ENCODE results near the gene EEA1. TPM values are rescaled to one million over a fixed set of nuclear protein-coding genes. Genes with fewer than 3 reads are reported as not detected.

EEA1 gene
- total RNA-seq, 1 donor from 2014 or later, result 19.6 TPM

- no peak overlapping the region for H3K4me3 Mint-ChIP-seq (ENCODE audit: low read depth)
- H3K9me3 Mint-ChIP-seq (ENCODE audit: low read depth), result peaks cover 8% of the 10 kb centered on the region
- no peak for DNase-seq (ENCODE audit: low spot score, unreplicated experiment)
- peaks cover 16% of the 10 kb centered on the region for H3K36me3 Mint-ChIP-seq (ENCODE audit: insufficient read depth)
- no peaks in the 10 kb centered on the region for H3K27me3 Mint-ChIP-seq
- H3K27ac Mint-ChIP-seq, result no peak overlapping the region
- no peaks in the 10 kb centered on the region for H3K4me1 Mint-ChIP-seq (ENCODE audit: low read depth)
- TF ChIP-seq CTCF (IDR thresholded peaks at IDR 0.05; ENCODE audit: unreplicated experiment), result no peak
These were observed 74.8 kb downstream of the EEA1 start for GRCh38 chr12:92854344-92854743.

- no peaks in the 10 kb centered on the region for H3K27me3 Mint-ChIP-seq
- no peak overlapping the region for H3K4me3 Mint-ChIP-seq (ENCODE audit: low read depth)
- H3K9me3 Mint-ChIP-seq (ENCODE audit: low read depth), result no peaks in the 10 kb centered on the region
- peaks cover 4% of the 10 kb centered on the region for H3K4me1 Mint-ChIP-seq (ENCODE audit: low read depth)
- H3K36me3 Mint-ChIP-seq (ENCODE audit: insufficient read depth), result peaks cover 1% of the 10 kb centered on the region
- no peak overlapping the region for H3K27ac Mint-ChIP-seq
- DNase-seq (ENCODE audit: low spot score, unreplicated experiment), result no peak
- no peak for TF ChIP-seq CTCF (IDR thresholded peaks at IDR 0.05; ENCODE audit: unreplicated experiment)
These were observed 80.4 kb downstream of the EEA1 start for GRCh38 chr12:92848740-92849139.

- Mint-ChIP-seq H3K4me3 (ENCODE audit: low read depth) (no peak overlapping the region), H3K9me3 (ENCODE audit: low read depth) (no peaks in the 10 kb centered on the region), H3K27ac (no peak overlapping the region), H3K36me3 (ENCODE audit: insufficient read depth) (peaks cover 1% of the 10 kb centered on the region), H3K27me3 (no peaks in the 10 kb centered on the region), H3K4me1 (ENCODE audit: low read depth) (peaks cover 4% of the 10 kb centered on the region)
- TF ChIP-seq CTCF (IDR thresholded peaks at IDR 0.05; ENCODE audit: unreplicated experiment), result no peak
- no peak for DNase-seq (ENCODE audit: low spot score, unreplicated experiment)
These were observed 81.7 kb downstream of the EEA1 start for GRCh38 chr12:92847368-92847767.

GRCh38 chr12:92845329-92845728, 83.8 kb downstream of the EEA1 start:
- Mint-ChIP-seq H3K4me3 (ENCODE audit: low read depth) (no peak overlapping the region), H3K4me1 (ENCODE audit: low read depth) (peaks cover 4% of the 10 kb centered on the region)

GRCh38 chr12:92844151-92844763, 84.8 kb downstream of the EEA1 start:
- Mint-ChIP-seq H3K9me3 (ENCODE audit: low read depth) (peaks cover 3% of the 10 kb centered on the region), H3K27ac (no peak overlapping the region), H3K4me1 (ENCODE audit: low read depth) (peaks cover 4% of the 10 kb centered on the region), H3K36me3 (ENCODE audit: insufficient read depth) (peaks cover 9% of the 10 kb centered on the region), H3K27me3 (no peaks in the 10 kb centered on the region), H3K4me3 (ENCODE audit: low read depth) (no peak overlapping the region)
- no peak for DNase-seq (ENCODE audit: low spot score, unreplicated experiment)
- no peak for TF ChIP-seq CTCF (IDR thresholded peaks at IDR 0.05; ENCODE audit: unreplicated experiment)

More at GRCh38 chr12:92845329-92845728, 83.8 kb downstream of the EEA1 start:
- no peak for TF ChIP-seq CTCF (IDR thresholded peaks at IDR 0.05; ENCODE audit: unreplicated experiment)
- H3K9me3 Mint-ChIP-seq (ENCODE audit: low read depth), result peaks cover 3% of the 10 kb centered on the region
- H3K27me3 Mint-ChIP-seq, result no peaks in the 10 kb centered on the region
- peaks cover 9% of the 10 kb centered on the region for H3K36me3 Mint-ChIP-seq (ENCODE audit: insufficient read depth)
- no peak for DNase-seq (ENCODE audit: low spot score, unreplicated experiment)
- H3K27ac Mint-ChIP-seq, result no peak overlapping the region
